T-helper 2 cell (primary cell): Measurements from ENCODE around the gene CUEDC2.

ENCODE experiments used
- DNase-seq, 5 experiments: peaks; one replicate each; pipeline versions ENCODE4 v3.0.0 to v3.0.0-alpha.2; 2012 to 2022

The CUEDC2 gene

DNA sequence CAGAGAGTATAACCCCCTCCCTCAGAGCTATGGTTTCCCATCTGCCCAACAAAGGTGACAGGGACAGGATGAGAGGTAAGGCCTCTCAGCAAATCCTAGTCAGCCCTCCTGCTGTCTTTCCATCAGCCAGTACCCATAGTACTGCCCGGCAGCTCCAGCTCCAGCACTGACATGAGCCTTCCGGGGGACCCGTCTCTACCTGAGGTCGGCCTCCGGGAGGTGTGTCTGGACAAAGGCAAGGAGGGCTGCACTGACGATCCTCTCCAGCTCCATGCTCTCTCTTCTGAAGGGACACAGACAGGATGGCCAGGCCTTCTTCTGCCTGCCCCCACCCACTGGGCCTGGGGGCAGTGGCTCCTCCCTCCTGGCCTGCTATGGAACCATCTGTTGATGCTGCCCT is 7.5 kb downstream of the CUEDC2 start:
- no peak for DNase-seq

DNA sequence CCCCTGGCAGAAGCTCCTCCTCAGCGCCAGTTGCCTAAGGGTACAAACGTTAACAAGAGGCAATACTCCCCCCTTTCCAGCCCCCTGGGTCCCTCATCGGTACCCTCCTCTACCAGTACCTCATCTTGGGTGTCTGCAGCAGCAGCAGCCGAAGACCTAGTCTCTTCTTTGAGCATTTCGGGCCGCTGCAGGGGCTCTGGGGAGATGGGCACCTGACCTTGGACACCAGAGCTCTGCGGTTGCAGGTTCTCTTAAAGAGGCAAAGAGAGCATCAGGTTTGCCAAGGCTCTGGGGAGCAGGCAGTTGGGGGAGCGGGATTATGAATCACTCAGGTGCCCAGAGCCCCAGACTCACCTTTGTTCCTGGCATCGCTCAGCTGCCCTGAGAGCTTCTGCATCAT is 8.2 kb downstream of the CUEDC2 start:
- no peak for DNase-seq

DNA sequence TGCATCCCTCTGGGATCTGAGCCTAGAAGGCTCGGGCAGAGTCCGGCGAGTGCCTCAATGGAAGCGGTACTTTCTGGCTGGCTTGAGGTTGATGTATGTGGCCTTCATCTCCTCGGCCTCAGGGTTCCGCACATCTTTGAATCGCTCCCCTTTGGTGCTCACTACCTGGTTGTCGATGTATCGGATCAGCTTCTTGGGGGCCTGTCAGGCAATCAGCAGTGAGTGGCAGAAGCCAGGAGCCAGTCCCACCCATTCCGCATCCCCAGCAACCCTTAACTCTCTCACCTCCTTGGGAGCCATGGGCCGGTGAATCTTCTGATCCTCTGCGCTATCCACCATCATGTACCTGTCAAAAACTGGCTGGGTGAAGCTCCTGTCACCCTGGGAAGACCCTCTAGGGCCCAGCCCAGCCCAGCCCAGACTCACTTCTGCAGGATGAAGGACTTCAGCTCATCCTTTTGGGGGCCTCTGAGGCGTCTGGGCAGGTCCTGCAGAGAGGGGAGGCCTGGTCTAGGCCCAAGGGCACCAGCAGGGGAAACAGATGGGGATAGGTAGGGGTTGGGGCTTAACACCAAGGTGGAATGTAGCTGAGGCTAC is 8.9 kb downstream of the CUEDC2 start:
- DNase-seq: no peak

DNA sequence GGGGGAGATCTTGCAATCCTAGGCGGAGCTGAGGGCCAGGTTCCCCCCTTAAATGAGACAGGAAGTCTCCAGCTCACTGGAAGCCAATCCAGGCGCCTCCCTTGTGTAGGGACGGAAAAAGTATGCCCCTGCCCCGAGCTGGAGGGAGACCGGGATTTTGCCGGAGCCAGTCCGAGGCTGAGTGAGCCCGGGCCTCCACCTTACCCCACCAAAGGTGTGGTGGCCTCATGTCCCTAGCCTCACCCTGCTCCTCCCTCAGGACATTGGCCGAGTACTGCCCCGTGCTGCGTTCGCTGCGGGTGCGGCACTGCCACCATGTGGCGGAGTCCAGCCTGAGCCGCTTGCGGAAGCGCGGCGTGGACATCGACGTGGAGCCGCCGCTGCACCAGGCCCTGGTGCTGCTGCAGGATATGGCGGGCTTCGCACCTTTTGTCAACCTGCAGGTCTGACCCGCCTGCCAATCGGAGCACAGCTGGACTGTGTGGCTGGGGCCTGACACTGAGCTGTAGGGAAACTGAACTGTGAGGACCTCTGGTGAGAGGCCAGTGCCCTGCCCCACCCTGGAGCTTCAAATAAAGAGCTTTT is 9.7 kb downstream of the CUEDC2 start:
- DNase-seq: peak in 1 of 5 experiments; percentile 67

DNA sequence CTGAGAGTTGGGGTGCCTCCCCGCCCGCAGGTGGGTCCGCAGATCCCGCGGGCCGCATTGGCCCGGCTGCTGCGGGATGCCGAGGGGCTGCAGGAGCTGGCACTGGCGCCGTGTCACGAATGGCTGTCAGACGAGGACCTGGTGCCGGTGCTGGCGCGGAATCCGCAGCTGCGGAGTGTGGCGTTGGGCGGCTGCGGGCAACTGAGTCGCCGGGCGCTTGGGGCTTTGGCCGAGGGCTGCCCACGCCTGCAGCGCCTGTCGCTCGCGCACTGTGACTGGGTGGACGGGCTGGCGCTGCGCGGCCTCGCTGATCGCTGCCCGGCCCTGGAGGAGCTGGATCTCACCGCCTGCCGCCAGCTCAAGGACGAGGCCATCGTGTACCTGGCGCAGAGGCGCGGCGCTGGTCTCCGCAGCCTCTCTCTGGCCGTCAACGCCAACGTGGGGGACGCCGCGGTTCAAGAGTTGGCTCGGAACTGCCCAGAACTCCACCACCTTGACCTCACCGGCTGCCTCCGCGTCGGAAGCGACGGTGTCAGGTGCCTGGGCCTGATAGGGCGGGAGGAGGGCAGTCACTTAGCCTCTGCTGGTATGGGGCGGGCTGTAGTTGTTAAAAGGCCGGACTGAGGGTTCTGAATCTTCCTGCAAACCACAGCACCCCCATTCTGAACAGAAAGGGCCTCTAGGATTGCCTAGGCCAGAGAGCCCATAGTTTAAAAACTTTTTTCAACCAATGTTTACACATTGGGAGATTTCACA is 10.4 kb downstream of the CUEDC2 start:
- peak in 1 of 5 experiments; percentile 45 for DNase-seq

DNA sequence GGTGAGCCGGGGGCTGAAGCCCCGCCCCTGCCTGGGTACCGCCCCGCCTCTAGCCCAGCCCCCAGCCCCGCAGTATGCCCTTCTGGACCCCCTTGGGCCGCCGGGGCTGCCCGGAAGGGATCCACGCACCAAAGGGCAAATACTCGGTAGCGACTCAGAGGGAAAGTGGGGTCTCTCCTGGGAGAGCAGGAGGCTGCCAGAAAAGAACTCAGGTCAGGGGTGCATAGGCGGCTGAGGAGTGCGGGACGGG is 10.9 kb downstream of the CUEDC2 start:
- no peak for DNase-seq

DNA sequence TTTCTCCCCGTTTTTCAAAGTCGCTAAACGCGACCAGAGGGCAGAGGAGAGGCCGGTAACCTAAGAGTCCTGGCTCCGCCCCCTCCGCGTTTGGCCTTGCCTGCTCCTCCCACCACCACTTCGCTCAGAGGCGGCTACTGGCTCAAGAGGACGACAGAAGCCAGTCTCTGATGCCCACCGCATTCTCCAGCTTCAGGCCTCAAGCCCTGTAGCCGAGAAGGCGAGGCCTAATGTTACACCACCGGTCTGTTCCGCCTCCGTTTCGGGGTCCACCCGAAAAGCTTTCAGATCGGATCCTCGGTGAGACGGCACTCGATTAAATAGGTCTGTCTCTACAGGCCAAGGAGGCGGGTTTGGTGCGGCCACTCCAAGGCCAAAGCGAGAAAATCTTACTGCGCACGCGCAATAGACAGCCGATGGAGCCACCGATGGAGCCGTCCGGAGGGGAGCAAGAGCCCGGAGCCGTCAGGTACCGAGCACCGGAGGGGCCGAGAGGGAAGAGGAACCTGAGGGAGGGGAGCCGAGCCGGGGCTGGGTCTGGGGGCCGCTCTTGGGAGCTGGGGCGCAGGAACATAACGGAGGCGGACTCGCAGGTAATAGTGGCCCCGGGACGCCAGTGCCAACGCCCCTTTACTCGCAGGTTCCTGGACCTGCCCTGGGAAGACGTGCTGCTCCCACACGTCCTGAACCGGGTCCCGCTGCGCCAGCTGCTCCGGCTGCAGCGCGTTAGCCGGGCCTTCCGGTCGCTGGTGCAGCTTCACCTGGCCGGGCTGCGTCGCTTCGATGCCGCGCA is 11.5 kb downstream of the CUEDC2 start, which contains the start of gene FBXL15:
Gene FBXL15 (plus strand): TSS at position 123 of the 793 bp plus-strand sequence. CDS start 294 bp downstream, at position 417.
- DNase-seq: peak; percentile 70 to 95 (median 91)

DNA sequence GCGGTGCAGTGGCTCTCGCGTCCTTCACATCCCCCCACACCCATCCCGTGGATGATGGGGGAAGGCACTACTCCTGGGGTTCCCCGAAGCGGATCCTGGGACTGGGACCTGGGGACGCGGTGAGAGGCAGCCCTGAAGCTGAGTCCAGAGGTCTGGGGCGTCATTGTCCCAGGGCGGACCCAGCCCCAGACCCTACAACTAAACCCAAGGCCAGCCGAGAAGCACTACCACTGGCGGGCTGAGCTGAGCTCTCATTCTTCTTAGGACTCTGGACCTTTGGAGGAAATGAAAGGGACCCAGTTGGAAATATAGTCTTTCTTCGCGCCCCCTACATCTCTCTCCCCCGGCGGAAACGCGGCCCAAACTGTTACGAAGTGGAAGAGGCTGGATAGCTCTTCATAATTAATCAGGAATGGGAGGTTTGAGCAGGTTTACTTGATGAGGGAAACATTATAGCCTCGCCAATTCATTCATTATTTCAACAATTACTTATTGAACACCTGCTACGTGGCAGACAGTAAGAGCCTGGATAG is 12.1 kb downstream of the CUEDC2 start:
- no peak for DNase-seq

DNA sequence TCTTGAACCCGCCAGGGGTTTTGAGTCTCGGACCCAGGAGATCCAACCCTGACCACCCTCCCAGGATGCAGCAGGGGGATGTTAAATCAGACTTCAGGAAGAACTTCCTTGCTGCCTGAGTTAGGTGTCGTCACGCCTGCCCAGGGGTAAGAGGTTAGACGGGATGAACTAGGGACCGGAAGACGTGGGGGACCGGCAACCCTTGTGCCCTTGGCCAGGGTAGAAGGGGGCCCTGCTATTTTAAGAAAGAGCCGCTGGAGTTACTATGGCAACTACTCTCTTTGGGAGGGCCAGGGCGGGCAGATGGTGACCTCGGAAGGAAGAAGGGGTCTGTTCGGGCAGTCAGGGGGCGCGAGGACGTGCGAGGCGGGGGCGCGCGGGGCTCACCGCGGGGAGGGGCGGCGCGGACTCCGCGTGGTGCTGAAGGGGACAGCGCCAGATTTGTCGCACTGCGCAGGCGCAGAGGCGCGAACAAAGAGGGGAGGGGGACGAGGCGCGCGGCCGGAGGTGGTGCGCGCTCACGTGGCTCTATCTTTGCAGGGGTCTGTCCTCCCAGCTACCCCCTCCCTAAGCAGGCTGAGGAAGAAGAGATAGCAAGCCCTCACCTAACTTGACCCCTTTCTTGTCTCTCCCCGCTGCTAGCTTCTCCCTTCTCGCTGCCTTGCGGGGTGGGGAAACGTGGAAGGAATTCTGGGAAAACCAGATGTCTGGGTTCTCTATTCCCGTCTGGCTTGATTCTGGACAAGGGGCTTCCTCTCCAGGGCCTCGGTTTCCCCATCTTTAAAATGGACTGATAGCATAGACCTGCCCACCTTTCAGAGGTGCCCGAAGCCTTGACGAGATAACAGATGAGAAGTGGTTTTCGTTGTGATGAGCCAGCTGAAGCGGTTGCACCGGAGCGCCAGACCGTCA is 12.8 kb downstream of the CUEDC2 start:
- peak; percentile 48 to 62 (median 56) for DNase-seq

DNA sequence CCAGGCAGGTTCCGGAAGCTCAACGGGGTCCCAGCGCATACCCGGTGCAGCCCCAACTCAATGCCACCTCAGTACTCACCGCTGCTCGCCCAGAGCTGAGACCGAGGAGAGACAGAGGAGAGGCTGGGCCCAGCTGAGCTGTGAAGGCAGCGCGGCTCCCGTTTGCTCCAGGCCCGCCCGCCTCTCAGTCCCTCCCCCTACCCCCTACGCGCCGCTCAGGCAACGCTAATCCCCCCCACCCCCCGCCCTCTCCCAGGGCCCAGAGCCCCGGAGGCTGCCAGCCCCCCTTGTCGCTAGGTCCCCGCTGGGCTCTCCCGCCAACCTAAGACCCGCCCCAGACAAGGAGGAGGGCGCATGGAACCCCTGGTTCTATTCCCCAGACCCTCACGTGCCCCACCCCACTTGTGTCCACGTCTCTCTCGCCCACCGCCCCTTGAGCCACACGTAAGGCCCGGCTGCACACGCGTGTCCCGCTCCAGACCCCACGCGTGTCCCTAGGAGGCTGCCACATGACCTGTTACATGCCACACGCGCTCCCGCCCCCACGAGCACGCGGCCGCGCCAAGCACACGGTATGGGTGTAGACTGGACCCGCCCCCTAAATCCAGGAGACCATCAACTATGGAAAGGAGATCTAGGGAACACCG is 13.6 kb downstream of the CUEDC2 start, which contains the start of gene PSD:
Gene PSD (minus strand): TSS at position 164 of the 647 bp plus-strand sequence. CDS start 1,747 bp downstream, outside the sequence.
- no peak for DNase-seq

DNA sequence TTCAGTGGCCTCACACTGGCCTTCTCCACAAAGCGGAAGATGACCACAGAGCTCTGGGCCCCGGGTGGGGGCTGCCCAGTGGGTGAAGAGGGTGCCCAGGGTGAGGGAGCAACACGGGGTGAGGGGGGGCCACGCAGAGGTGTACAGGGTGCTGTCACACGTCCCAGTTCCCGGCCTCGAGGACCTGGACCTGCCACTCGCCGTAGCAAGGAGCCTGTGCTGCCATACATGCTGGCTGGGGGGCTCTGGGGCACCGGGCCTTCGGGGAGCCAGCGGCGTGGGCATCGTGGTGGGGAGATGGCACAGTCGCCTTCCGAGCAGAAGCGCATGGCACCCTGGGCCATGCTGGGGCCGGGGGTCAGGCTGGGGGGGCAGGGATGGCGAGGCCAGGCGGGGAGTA is 15.7 kb downstream of the CUEDC2 start:
- DNase-seq: no peak

DNA sequence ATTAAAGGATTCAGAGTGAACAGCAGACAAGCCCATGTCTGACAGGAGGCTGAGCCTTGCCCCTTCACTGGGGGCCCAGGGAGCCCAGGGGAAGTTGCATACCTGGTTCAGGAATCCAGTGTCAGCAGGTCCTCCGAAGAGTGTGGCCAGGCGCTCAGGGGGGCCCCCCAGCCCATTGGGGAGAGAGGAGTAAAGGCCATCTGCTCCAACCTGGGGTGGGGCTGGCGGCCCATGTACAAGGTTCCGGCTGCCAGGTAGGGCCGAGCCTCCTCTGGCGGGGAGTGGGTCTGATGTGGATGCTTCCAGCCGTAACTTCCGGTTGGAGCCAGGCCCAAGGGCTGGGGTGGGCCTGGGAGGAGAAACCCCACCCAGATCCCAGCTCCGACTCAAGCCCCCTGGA is 16.1 kb downstream of the CUEDC2 start:
- no peak for DNase-seq

DNA sequence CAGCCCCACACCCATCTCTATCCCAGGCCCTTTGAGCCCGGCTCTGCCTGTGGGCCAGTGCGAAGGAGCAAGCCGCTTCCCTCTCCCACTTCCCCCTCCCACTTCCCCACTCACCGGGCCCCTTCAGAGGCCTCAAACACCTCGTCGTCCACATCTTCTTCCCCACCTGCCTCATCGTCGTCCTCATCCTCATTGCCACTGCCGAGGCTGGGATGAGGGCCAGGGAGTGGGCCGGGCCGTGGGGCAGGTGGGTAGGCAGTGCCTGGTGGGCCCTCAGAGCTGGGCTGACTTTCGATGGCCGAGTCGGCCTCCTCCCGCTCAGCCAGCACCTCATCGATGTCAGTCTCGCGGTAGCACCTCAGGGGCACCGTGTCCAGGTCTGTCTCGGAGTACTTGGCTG is 17.6 kb downstream of the CUEDC2 start:
- no peak for DNase-seq

DNA sequence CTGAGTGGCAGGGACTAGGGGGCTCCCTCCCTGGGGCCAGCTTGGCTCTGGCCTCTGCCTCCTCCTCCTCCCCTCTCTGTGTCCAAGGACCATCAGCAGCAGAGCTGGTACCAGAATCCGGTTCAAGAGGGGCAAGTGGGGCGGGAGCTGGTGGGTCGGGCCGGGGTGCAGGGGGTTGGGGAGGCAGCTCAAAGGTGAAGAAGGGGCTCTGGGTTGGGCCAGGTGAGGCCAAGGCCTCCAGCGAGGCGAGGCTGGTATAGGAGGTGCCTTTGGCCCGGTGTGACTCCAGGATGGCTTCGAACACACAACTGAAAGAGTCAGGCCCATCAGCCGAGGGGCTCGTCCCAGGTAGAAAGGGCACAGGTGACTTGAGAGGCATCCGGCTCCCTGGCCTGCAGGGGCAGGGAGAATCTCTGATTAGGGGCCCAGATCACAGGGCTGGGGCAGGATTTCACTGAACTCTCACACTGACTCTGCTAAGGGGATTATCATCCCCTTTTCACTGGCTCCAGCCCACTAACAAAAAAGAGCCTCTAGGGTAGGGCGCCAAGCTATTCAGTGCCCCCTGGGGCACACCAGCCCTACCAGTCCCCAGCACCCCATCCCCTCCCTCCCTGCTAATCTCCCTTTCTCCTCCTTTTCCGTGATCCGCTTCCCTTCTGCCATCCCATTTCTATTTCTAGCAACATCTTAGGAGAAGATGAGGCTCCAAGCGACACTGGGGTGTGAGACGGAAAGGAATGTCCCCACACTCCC is 18.4 kb downstream of the CUEDC2 start:
- no peak for DNase-seq

DNA sequence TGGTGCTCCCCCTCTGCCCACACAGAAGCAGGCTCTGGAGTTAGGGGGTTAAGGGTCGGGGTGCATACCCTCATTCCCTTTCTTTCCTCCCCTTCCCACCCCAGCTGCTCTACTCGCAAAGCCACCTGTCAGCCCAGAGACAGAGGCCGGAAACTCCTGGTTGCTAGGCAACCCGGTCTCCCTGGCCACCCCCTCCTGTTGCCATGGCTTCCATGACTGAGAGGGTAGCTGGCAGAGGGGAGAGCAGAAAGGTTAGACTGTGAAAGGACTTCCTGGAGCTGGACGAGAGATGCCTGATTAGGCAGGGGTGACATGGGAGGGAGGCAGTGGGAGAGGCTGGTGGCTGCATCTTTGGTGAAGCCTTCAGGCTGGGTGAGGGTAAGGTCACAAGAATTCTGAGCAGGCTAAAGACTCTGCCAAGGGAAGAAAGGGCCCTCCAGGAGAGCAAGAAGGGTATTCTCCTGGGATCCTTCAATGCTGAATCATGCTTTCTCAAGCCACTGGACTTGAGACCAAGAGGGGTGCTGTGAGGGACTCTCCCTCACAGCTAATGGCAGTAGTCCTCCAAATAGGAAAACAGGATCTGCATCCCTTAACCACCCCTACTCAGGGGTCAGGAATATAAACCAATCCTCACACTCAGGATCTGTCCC is 19.2 kb downstream of the CUEDC2 start:
- peak in 1 of 5 experiments; percentile 64 for DNase-seq

DNA sequence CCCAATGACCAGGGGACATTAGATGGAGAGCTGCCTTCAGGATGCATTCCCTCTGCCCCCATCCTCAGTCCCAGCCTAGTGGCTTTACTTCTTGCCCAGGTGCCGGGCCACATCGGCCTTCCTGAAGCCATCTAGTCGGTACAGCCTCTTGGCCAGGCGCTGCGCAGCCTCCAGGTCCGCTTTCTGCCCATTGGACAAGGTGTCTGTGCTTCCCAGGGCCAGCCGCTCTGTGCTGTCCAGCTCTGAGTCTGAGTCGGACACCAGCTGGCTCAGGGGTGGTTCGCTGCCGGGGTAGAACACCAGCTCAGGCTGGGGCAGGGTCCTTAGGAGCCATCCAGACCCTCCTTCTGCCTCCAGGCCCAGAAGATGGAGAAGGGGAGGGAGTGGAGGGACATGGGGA is 20.1 kb downstream of the CUEDC2 start:
- no peak for DNase-seq

DNA sequence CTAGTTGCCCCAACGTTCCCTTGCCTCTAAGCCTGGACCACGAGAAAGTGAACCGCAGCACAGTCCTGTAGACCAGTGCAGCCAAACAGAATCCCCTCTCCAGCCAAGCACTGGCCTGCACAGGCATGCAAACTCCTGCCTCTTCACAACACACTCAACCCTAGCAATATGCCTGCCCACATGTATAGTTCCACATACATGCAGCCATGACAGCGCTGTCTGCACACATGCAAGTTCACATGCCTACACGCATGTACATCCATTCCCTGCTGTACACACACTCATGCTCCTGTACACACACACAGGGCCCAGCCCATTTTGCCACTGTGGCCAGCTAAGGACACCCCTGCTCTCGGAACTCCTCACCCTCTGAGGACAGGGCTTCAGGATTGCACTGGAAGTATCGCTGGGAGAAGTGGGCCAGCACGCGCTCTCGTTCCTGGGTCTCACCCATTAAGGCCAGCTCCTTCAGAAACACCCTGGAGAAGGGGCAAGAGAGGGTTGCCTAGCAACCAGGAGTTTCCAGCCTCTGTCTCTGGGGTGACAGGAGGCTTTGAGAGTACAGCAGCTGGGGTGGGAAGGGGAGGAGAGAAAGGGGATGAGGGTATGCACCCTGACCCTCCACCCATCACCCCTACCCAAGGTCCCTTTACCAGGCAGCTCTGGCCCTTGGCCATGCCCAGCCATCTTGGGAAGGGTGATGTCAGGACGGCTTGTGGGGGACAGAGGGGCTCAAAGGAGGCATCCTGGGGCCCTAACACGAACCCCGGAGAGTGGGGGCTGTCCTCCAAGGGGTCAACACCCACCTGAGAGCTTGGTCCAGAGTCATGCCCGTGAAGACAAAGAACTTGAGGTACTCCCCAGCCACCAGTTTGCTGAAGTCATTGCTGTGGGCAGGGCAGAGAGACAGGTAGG is 20.8 kb downstream of the CUEDC2 start:
- DNase-seq: no peak

DNA sequence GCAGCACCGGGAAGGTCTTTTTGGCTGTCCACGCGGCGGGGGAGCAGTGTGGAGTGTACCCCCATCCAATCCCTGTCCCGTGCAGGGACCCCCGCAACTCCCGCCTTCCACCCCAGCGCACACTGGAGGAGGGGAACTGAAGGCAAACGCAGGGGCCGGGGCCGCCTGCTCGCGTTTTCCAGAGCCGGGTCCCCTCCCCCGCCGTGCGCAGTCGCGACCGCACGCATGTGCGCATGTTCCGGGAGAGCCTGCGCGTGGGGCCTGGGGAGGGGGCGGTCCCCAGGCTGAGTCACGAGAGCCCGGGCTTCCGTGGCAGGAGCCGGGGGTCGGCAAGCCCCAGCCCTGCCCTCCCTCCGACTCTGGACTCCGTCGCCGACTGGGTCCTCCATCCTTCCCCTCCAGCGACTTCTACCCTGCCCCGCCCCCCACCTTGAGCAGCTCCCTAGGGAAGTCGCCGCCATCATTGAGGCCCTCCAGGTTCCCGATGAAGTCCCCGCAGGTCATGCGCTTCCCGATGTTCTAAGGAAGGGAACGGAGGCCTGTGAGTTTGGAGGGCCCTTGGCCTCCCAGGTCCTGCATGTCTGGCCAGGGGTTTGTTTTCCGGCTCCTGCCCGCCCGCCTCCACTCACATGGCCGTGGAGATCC is 21.8 kb downstream of the CUEDC2 start:
- DNase-seq: peak in 2 of 5 experiments; percentile 46 to 61
